H9 (cell line): ENCODE results near the gene NOVA1. TPM values are rescaled to one million over a fixed set of nuclear protein-coding genes. Genes with fewer than 3 reads are reported as not detected.

ENCODE experiments used
- DNase-seq: peaks from one replicate; pipeline ENCODE4 v3.0.0-alpha.2; 2017
- H2AFZ ChIP-seq: one replicate; pipeline ENCODE4 v1.6.1; 2013; ENCODE audit warnings: mild to moderate bottlenecking, low read length, control low read depth, moderate library complexity
- H2AK5ac ChIP-seq: 2 replicates; pipeline ENCODE4 v1.6.1; 2013; ENCODE audit warnings: low read length, control low read depth, mixed read lengths; ENCODE audit not compliant: insufficient read length
- H2BK120ac ChIP-seq: one replicate; pipeline ENCODE4 v1.6.1; 2013; ENCODE audit warnings: low read depth, mild to moderate bottlenecking, low read length, control low read depth, inconsistent platforms; ENCODE audit not compliant: poor library complexity, severe bottlenecking
- H2BK12ac ChIP-seq: 2 replicates; pipeline ENCODE4 v1.6.1; 2013; ENCODE audit warnings: low read length, control low read depth, mixed read lengths, low read depth; ENCODE audit not compliant: insufficient read length
- H2BK15ac ChIP-seq: 2 replicates; pipeline ENCODE4 v1.6.1; 2013; ENCODE audit warnings: low read depth, low read length, control low read depth
- H2BK20ac ChIP-seq: one replicate; pipeline ENCODE4 v1.6.1; 2013; ENCODE audit warnings: low read depth, mild to moderate bottlenecking, low read length, control low read depth, inconsistent platforms; ENCODE audit not compliant: poor library complexity, severe bottlenecking
- H2BK5ac ChIP-seq: 2 replicates; pipeline ENCODE4 v1.6.1; 2013; ENCODE audit warnings: low read length, control low read depth, mixed read lengths; ENCODE audit not compliant: insufficient read length
- H3K14ac ChIP-seq: 2 replicates; pipeline ENCODE4 v1.6.1; 2013; ENCODE audit warnings: low read length, control low read depth; ENCODE audit not compliant: insufficient read depth
- H3K18ac ChIP-seq: 2 replicates; pipeline ENCODE4 v1.6.1; 2013; ENCODE audit warnings: low read depth, mild to moderate bottlenecking, mixed read lengths, low read length, control low read depth; ENCODE audit not compliant: insufficient read length
- H3K23ac ChIP-seq: 2 replicates; pipeline ENCODE4 v1.6.1; 2013; ENCODE audit warnings: low read length, control low read depth, mixed read lengths, low read depth; ENCODE audit not compliant: insufficient read length
- H3K23me2 ChIP-seq: 2 replicates; pipeline ENCODE4 v1.6.1; 2013; ENCODE audit warnings: low read depth, mild to moderate bottlenecking, mixed read lengths, low read length, control low read depth; ENCODE audit not compliant: insufficient read length, poor library complexity, severe bottlenecking
- H3K27ac ChIP-seq: 2 replicates; pipeline ENCODE4 v1.5.1; 2013; ENCODE audit warnings: low read length, control low read depth, mixed read lengths, low read depth; ENCODE audit not compliant: insufficient read length
- H3K27me3 ChIP-seq: 2 replicates; pipeline ENCODE4 v1.6.1; 2013; ENCODE audit warnings: low read length, control low read depth, inconsistent platforms; ENCODE audit not compliant: insufficient read depth
- H3K4ac ChIP-seq: 2 replicates; pipeline ENCODE4 v1.6.1; 2013; ENCODE audit warnings: low read depth, mild to moderate bottlenecking, control low read depth, inconsistent platforms, low read length, moderate library complexity
- H3K4me1 ChIP-seq: 2 replicates; pipeline ENCODE4 v1.6.1; 2013; ENCODE audit warnings: low read length, control low read depth, inconsistent platforms; ENCODE audit not compliant: insufficient read depth
- H3K4me2 ChIP-seq: 2 replicates; pipeline ENCODE4 v1.6.1; 2013; ENCODE audit warnings: low read length, control low read depth, mixed read lengths; ENCODE audit not compliant: insufficient read length, insufficient read depth
- H3K56ac ChIP-seq: 2 replicates; pipeline ENCODE4 v1.6.1; 2013; ENCODE audit warnings: low read depth, mild to moderate bottlenecking, mixed read lengths, low read length, control low read depth; ENCODE audit not compliant: insufficient read length
- H3K79me1 ChIP-seq: 2 replicates; pipeline ENCODE4 v1.6.1; 2013; ENCODE audit warnings: low read depth, mild to moderate bottlenecking, moderate library complexity, low read length, control low read depth, inconsistent platforms; ENCODE audit not compliant: insufficient read depth, poor library complexity, severe bottlenecking
- H3K79me2 ChIP-seq: 2 replicates; pipeline ENCODE4 v1.6.1; 2013; ENCODE audit warnings: low read length, control low read depth, inconsistent platforms; ENCODE audit not compliant: insufficient read depth
- H3K9ac ChIP-seq: 2 replicates; pipeline ENCODE4 v1.6.1; 2013; ENCODE audit warnings: low read length, control low read depth, mixed read lengths; ENCODE audit not compliant: insufficient read length; ENCODE audit errors: extremely low read depth
- H3K9me3 ChIP-seq: one replicate; pipeline ENCODE4 v1.6.1; 2013; ENCODE audit warnings: low read depth, low read length, inconsistent platforms; ENCODE audit not compliant: control insufficient read depth
- H3T11ph ChIP-seq: one replicate; pipeline ENCODE4 v1.6.1; 2013; ENCODE audit warnings: mild to moderate bottlenecking, low read length, control low read depth, inconsistent platforms
- H4K20me1 ChIP-seq: one replicate; pipeline ENCODE4 v1.6.1; 2013; ENCODE audit not compliant: control insufficient read depth, insufficient read length, insufficient read depth
- H4K5ac ChIP-seq: 2 replicates; pipeline ENCODE4 v1.6.1; 2013; ENCODE audit warnings: low read depth, mild to moderate bottlenecking, mixed read lengths, low read length, control low read depth; ENCODE audit not compliant: insufficient read length
- H4K8ac ChIP-seq: replicated peaks from 2 replicates; pipeline ENCODE4 v1.6.1; 2013; ENCODE audit warnings: low read length, control low read depth, mixed read lengths, low read depth; ENCODE audit not compliant: insufficient read length
- H4K91ac ChIP-seq: 2 replicates; pipeline ENCODE4 v1.6.1; 2013; ENCODE audit warnings: low read depth, mild to moderate bottlenecking, moderate library complexity, mixed read lengths, low read length, control low read depth; ENCODE audit not compliant: insufficient read length
- H3K27ac Mint-ChIP-seq, 3 experiments: 2 replicates in 2 of 3; 3 replicates in 1 of 3; pipeline ENCODE4 v1.8.0; 2020 to 2021; ENCODE audit warnings: mixed read lengths in 3 of 3, mild to moderate bottlenecking in 1 of 3, moderate library complexity in 1 of 3
- H3K27me3 Mint-ChIP-seq: 2 replicates; pipeline ENCODE4 v1.8.0; 2021; ENCODE audit warnings: low read depth, mild to moderate bottlenecking, moderate library complexity, mixed read lengths
- H3K36me3 Mint-ChIP-seq, 3 experiments: 2 replicates in 2 of 3; 3 replicates in 1 of 3; pipeline ENCODE4 v1.8.0; 2020 to 2021; ENCODE audit warnings: low read depth in 3 of 3, mixed read lengths in 3 of 3; ENCODE audit not compliant: insufficient read depth in 1 of 3
- H3K4me1 Mint-ChIP-seq, 2 experiments: 2 replicates each; pipeline ENCODE4 v1.8.0; 2020; ENCODE audit warnings: mixed read lengths in 2 of 2
- H3K4me3 Mint-ChIP-seq, 2 experiments: 2 replicates in 1 of 2; 3 replicates in 1 of 2; pipeline ENCODE4 v1.8.0; 2020 to 2021; ENCODE audit warnings: mild to moderate bottlenecking in 2 of 2, mixed read lengths in 2 of 2, moderate library complexity in 1 of 2
- H3K9me3 Mint-ChIP-seq, 2 experiments: 2 replicates in 1 of 2; 3 replicates in 1 of 2; pipeline ENCODE4 v1.8.0; 2020; ENCODE audit warnings: mild to moderate bottlenecking in 2 of 2, mixed read lengths in 2 of 2, moderate library complexity in 1 of 2
- WGBS: extraction: QIAGEN DNeasy Blood & Tissue Kit; methylation state at CpG from one replicate; pipeline ENCODE4 v1.1.7; 2013; ENCODE audit warnings: missing lambda C conversion rate, low lambda C conversion rate, mixed read lengths; ENCODE audit not compliant: insufficient read length; ENCODE audit errors: extremely low coverage; 5-methylcytosine and 5-hydroxymethylcytosine counted together
- total RNA-seq: library from RNA; stranded (reverse); gene quantifications from 2 replicates; pipeline ENCODE4 v1.2.1, GENCODE V29; 2021
- TF ChIP-seq, protein P1 (sequence below): fragments of 200-600 bp; sonication (generic); conservative IDR thresholded peaks from 3 replicates; pipeline ENCODE4 v1.8.0; 2021; ENCODE audit warnings: antibody characterized with exemption, mild to moderate bottlenecking

The NOVA1 gene
- total RNA-seq, 1 experiment from 2014 or later, result 13.8 TPM

DNA sequence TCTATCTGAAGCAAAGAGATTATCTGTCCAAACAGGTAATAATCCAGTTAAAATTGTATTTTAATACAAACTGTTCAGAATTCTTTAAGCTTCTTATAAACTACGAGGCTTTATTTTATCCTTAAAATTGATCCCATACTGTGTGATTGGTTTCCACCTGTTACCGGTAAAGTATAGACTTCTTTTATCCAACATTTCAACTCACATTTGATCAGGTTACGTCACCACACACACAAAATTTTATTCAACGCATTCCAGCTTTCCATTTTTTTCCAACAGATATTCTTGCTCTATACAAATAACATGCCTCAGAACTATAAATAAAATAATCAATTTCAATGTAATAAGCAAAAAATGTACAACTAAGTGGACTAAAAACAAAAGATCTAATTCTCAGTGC lies 4.5 kb downstream of the NOVA1 start:
- Histone ChIP-seq H3K27ac (no peak overlapping the region), H3K4me2 (no peak overlapping the region), H3K18ac (no peak overlapping the region), H3K14ac (no peak overlapping the region), H3K23me2 (peaks cover 7% of the 10 kb centered on the region), H3K79me1 (no peaks in the 10 kb centered on the region), H4K8ac (no peak overlapping the region), H3K9me3 (no peaks in the 10 kb centered on the region), H3T11ph (no peak overlapping the region), H2BK20ac (no peak overlapping the region), H4K20me1 (no peaks in the 10 kb centered on the region), H3K56ac (no peak overlapping the region), H2BK15ac (no peak overlapping the region), H3K4ac (no peak overlapping the region), H3K4me1 (no peaks in the 10 kb centered on the region), H2BK5ac (no peak overlapping the region), H4K91ac (no peak overlapping the region), H4K5ac (no peak overlapping the region), H2AFZ (no peak overlapping the region), H2BK120ac (no peak overlapping the region), H2BK12ac (no peak overlapping the region), H3K9ac (no peak overlapping the region), H2AK5ac (no peak overlapping the region), H3K79me2 (no peaks in the 10 kb centered on the region), H3K27me3 (no peaks in the 10 kb centered on the region), H3K23ac (no peak overlapping the region)
- Mint-ChIP-seq H3K27me3 (no peaks in the 10 kb centered on the region), H3K4me3 (0 out of 5 replicates have a peak overlapping the region, but pooled peaks of 1 of the 2 experiments have one; percentile 41), H3K27ac (no peak overlapping the region), H3K9me3 (no peaks in the 10 kb centered on the region; a peak in 2 of 5 replicates), H3K4me1 (peaks cover 25% of the 10 kb centered on the region in 2 experiments), H3K36me3 (peaks cover 0 to 7% (median 2%) of the 10 kb centered on the region in 3 experiments; a peak in 1 of 7 replicates)
- 100% methylated on average over 2 of the region's 4 CpGs for WGBS
- DNase-seq, result no peak
- TF ChIP-seq, protein P1, sequence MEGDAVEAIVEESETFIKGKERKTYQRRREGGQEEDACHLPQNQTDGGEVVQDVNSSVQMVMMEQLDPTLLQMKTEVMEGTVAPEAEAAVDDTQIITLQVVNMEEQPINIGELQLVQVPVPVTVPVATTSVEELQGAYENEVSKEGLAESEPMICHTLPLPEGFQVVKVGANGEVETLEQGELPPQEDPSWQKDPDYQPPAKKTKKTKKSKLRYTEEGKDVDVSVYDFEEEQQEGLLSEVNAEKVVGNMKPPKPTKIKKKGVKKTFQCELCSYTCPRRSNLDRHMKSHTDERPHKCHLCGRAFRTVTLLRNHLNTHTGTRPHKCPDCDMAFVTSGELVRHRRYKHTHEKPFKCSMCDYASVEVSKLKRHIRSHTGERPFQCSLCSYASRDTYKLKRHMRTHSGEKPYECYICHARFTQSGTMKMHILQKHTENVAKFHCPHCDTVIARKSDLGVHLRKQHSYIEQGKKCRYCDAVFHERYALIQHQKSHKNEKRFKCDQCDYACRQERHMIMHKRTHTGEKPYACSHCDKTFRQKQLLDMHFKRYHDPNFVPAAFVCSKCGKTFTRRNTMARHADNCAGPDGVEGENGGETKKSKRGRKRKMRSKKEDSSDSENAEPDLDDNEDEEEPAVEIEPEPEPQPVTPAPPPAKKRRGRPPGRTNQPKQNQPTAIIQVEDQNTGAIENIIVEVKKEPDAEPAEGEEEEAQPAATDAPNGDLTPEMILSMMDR, result no peak
